ENCODE data around the gene FLNB. TPM values are rescaled to one million over a fixed set of nuclear protein-coding genes. Genes with fewer than 3 reads are reported as not detected.

FLNB gene
- total RNA-seq, 2 donors from 2014 or later: 331 to 408 TPM

GRCh38 chr3:58003093-58003492 is 5.1 kb upstream of the FLNB start:
- Histone ChIP-seq H3K4me1 (replicated peaks) (peaks cover 5% of the 10 kb centered on the region), H3K27me3 (replicated peaks; ENCODE audit: insufficient read depth) (no peaks in the 10 kb centered on the region), H3K27ac (no peak overlapping the region), H3K4me3 (no peak overlapping the region), H3K36me3 (no peaks in the 10 kb centered on the region), H3K9me3 (no peaks in the 10 kb centered on the region)
- intact Hi-C loops (cut with DNase I): no loop called here
- 86% methylated on average over 5 of the region's 5 CpGs for WGBS
- no peak for DNase-seq (ENCODE audit: low spot score)
- TF ChIP-seq POLR2AphosphoS5 (IDR thresholded peaks at IDR 0.05) (no peak), POLR2A (IDR thresholded peaks at IDR 0.05) (no peak)
- TF ChIP-seq, protein P1, sequence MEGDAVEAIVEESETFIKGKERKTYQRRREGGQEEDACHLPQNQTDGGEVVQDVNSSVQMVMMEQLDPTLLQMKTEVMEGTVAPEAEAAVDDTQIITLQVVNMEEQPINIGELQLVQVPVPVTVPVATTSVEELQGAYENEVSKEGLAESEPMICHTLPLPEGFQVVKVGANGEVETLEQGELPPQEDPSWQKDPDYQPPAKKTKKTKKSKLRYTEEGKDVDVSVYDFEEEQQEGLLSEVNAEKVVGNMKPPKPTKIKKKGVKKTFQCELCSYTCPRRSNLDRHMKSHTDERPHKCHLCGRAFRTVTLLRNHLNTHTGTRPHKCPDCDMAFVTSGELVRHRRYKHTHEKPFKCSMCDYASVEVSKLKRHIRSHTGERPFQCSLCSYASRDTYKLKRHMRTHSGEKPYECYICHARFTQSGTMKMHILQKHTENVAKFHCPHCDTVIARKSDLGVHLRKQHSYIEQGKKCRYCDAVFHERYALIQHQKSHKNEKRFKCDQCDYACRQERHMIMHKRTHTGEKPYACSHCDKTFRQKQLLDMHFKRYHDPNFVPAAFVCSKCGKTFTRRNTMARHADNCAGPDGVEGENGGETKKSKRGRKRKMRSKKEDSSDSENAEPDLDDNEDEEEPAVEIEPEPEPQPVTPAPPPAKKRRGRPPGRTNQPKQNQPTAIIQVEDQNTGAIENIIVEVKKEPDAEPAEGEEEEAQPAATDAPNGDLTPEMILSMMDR (IDR thresholded peaks at IDR 0.05): no peak

DNA sequence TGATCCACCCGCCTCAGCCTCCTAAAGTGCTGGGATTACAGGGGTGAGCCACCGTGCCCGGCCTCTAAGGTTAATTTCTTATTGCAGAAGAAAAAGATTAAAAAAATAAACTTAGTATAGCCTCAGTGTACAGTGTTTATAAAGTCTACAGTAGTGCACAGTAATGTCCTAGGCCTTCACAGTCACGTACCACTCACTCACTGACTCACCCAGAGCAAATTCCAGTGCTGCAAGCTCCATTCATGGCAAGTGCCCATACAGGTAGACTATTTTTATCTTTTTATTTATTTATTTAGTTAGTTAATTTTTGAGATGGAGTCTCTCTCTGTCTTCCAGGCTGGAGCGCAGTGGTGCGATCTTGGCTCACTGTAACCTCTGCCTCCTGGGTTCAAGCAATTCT is 3.2 kb upstream of the FLNB start:
- Histone ChIP-seq H3K4me3 (no peak overlapping the region), H3K36me3 (no peaks in the 10 kb centered on the region), H3K27ac (peak overlapping the region; percentile 54 to 74), H3K27me3 (replicated peaks; ENCODE audit: insufficient read depth) (no peaks in the 10 kb centered on the region), H3K4me1 (replicated peaks) (peaks cover 5% of the 10 kb centered on the region), H3K9me3 (no peaks in the 10 kb centered on the region)
- peak; percentile 16 for TF ChIP-seq POLR2AphosphoS5 (IDR thresholded peaks at IDR 0.05)
- TF ChIP-seq POLR2A (IDR thresholded peaks at IDR 0.05): no peak
- no peak for DNase-seq (ENCODE audit: low spot score)
- intact Hi-C loops (cut with DNase I): no loop called here
- 79% methylated on average over 6 of the region's 6 CpGs for WGBS

DNA sequence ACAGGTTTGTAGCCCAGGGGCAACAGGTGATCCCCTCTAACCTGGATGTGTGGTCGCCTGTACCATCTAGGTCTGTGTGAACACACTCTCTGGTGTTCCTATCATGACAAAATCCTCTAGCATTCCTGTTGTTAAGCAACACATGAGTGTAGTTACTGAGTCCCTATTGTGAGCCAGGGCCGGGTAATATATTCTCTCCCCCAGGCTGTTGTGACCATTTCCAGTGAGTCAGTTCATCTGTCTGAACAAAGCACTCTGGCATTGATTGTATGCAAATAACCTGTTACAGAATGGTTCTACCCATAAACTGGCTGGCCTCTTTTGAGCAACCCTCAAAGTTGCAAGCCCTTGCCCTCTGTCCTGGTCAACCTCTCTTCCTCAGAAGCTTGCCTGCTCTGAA is 2.6 kb upstream of the FLNB start:
- peak overlapping the region; percentile 54 to 74 for H3K27ac ChIP-seq
- peak; percentile 23 for TF ChIP-seq POLR2AphosphoS5 (IDR thresholded peaks at IDR 0.05)
- TF ChIP-seq POLR2A (IDR thresholded peaks at IDR 0.05): no peak
- intact Hi-C loops (cut with DNase I): no loop called here
- WGBS: 75% methylated on average over 2 of the region's 2 CpGs
- H3K36me3 ChIP-seq: no peaks in the 10 kb centered on the region
- DNase-seq (ENCODE audit: low spot score): no peak
- H3K9me3 ChIP-seq: no peaks in the 10 kb centered on the region
- H3K27me3 ChIP-seq (replicated peaks; ENCODE audit: insufficient read depth): no peaks in the 10 kb centered on the region
- H3K4me1 ChIP-seq (replicated peaks): peaks cover 5% of the 10 kb centered on the region
- H3K4me3 ChIP-seq: no peak overlapping the region

- Histone ChIP-seq H3K36me3 (no peaks in the 10 kb centered on the region), H3K4me3 (no peak overlapping the region), H3K4me1 (replicated peaks) (peaks cover 8% of the 10 kb centered on the region), H3K27ac (peak overlapping the region; percentile 54 to 74), H3K9me3 (no peaks in the 10 kb centered on the region), H3K27me3 (replicated peaks; ENCODE audit: insufficient read depth) (no peaks in the 10 kb centered on the region)
- TF ChIP-seq POLR2AphosphoS5 (IDR thresholded peaks at IDR 0.05) (no peak), POLR2A (IDR thresholded peaks at IDR 0.05) (no peak)
- TF ChIP-seq, protein P1 (IDR thresholded peaks at IDR 0.05): no peak
- 76% methylated on average over 6 of the region's 6 CpGs for WGBS
- DNase-seq (ENCODE audit: low spot score): no peak
- intact Hi-C loops (cut with DNase I): no loop called here
Observed at GRCh38 chr3:58006661-58007060, 1.6 kb upstream of the FLNB start.

DNA sequence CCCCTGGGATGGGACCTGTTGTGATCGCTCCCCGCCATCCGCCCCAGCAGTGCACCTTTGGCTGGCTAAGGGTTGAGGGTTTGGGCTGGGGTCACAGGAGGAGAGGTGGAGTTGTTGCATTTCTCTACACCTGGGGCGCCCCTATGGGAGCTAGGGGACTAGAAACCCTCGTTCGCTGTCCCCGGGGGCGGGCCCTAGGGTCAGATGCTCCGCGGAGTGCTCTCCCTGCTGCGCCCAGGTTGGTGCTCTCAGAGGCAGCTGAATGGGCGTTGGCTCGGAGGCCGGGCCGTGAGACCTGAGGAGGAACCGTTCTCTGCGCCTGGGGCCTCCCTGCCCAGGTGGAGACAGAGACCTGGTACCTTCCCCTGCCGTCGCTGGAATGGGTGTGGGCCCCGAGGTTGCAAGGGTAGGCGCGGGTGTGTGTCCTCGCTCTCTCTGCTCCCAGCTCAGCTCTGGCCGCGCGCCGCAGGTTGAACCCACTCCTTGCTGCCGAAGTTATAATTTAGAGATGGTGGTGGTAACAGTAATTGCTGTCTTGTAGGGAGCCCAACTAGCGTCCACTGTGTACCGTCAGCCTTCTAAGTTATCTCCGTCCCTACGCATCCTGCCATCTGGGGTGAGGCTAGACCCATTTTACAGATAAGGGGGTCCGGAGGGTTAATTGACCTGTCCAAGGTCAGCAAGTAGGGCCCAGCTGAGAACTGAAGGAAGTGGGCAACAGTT is 965 bp downstream of the FLNB start:
- Histone ChIP-seq H3K4me1 (replicated peaks) (peaks cover 22% of the 10 kb centered on the region), H3K36me3 (no peaks in the 10 kb centered on the region), H3K4me3 (peak overlapping the region; percentile 75 to 88), H3K27ac (peak overlapping the region; percentile 83 to 93), H3K9me3 (no peaks in the 10 kb centered on the region), H3K27me3 (replicated peaks; ENCODE audit: insufficient read depth) (no peaks in the 10 kb centered on the region)
- intact Hi-C loops (cut with DNase I): loop anchor here (2.0 kb wide), 1 partner anchor 164 kb away; no protein-coding TSS in a partner anchor
- WGBS: 3% methylated on average over 33 of the region's 33 CpGs
- DNase-seq (ENCODE audit: low spot score): no peak
- TF ChIP-seq POLR2AphosphoS5 (IDR thresholded peaks at IDR 0.05): no peak
- TF ChIP-seq POLR2A (IDR thresholded peaks at IDR 0.05): no peak
- TF ChIP-seq, protein P1 (IDR thresholded peaks at IDR 0.05): no peak

Measured in prostate gland (tissue), 2 donors.